GM18511 (cell line): ENCODE data around the gene RXFP1.

Experiments used
- ATAC-seq: cut with Tn5 transposase; IDR thresholded peaks from one replicate; pipeline ENCODE4 v1.9.1; 2021; ENCODE audit warnings: mild to moderate bottlenecking, moderate library complexity; ENCODE audit not compliant: unreplicated experiment

Gene RXFP1

DNA sequence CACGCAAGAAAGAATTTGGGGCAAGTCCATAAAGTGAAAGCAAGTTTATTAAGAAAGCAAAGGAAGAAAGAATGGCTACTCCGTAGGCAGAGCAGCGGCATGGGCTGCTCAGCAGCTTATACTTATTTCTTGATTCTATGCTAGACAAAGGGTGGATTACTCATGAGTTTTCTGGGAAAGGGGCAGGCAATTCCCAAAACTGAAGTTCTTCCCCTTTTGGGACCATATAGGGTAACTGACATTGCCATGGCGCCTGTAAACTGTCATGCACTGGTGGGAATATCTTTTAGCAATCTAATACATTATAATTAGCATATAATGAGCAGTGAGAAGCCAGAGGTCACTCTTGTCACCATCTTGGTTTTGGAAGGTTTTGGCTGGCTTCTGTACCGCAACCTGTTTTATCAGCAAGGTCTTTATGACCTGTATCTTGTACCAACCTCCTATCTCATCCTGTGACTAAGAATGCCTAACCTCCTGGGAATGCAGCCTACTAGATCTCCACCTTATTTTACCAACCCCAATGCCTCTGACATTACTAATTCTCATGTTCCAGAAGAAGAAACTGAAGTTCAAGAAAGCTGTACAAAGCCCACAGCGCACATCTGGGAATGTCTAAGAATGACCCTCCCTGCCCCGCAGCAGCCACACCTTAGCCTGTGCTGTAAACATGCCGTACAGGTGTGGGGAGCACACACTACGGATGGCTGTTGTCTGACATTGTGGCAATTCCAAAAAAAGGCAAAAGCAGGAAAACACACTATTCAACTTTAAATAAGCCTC, 18.6 kb downstream of the RXFP1 start:
- no peak for ATAC-seq

DNA sequence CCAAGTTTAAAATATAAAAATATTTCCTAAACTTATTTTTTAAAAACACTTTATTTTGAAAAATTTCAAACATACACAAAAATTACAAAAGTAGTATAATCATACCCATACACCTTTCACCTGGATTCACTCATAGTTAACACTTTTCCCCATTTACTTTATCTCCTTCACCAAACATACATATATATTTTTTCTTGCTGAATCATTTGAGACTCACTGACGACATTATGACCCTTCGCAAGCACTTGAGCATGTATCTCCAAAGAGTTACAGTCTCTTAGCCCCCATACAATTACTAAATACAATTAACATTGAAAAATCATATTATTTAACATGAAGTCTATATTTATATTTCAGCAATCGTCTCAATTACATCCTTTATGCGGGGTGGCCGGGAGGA, 19.8 kb downstream of the RXFP1 start:
- no peak for ATAC-seq

- ATAC-seq, result no peak
Measured at GRCh38 chr4:158543191-158543590, 21.5 kb downstream of the RXFP1 start.

DNA sequence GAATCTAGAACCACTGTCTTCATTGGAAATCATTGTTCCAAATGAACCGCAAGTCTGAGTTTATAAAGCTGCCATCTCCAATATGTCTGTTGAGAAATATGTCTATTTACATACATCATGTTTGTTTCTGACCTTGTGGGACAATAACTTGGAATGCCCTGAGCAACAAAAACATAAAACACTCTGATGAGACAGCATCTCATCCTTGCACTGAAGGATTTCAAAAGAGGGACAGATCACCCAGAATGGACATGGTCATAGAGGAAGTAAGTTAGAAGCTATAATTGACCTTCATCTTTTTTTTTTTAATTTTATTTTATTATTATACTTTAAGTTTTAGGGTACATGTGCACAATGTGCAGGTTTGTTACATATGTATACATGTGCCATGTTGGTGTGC, 22.5 kb downstream of the RXFP1 start:
- ATAC-seq, result no peak

- ATAC-seq, result no peak
Measured at GRCh38 chr4:158553364-158553763, 31.7 kb downstream of the RXFP1 start.

DNA sequence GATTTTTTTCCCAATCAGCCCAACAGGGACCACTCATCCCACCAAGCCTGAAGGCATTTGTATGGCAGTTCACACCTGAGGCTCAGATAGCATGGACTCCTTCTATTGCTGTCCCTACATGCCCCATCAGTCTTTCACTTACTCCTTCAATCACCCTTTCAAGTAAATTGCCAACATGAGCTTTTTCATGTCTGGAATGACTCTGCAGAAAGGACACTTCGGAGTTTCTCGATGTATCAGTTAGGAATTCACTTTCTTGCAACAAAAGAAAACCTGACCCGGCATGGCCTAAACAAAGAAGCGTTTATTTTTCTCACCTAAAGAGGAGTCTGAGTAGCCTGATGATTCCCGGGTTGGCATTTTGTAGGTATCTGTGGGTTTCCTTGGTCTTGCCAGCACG, 38.6 kb downstream of the RXFP1 start:
- ATAC-seq, result no peak

DNA sequence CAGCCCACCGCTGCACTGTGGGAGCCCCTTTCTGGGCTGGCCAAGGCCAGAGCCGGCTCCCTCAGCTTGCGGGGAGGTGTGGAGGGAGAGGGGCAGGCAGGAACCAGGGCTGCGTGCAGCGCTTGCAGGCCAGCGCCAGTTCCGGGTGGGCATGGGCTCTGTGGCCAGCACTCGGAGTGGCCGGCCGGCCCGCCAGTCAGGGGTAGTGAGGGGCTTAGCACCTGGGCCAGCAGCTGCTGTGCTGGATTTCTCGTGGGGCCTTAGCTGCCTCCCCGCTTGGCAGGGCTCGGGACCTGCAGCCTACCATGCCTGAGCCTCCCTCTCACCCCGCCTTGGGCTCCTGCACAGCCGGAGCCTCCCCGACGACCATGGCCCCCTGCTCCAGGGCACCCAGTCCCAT, 45.2 kb downstream of the RXFP1 start:
- ATAC-seq, result no peak

DNA sequence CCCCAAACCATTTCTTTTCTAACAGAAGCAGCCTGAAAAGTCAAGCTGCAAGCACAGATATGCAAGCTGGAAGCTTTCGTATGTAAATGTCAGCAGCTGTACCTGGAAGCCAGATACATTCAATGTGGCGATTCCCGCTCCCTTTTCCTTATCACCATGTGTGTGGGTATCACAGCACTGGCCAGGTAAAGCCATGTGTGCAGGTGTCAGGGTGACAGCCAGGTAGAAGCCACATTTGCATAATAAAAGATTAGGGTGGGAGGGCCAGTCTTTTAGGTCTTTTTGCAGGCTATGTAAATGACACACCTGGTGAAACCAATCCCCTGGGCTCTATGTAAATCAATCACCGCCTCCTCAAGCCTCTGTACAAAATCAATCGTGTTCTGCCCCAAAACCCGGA, 50.1 kb downstream of the RXFP1 start:
- no peak for ATAC-seq

DNA sequence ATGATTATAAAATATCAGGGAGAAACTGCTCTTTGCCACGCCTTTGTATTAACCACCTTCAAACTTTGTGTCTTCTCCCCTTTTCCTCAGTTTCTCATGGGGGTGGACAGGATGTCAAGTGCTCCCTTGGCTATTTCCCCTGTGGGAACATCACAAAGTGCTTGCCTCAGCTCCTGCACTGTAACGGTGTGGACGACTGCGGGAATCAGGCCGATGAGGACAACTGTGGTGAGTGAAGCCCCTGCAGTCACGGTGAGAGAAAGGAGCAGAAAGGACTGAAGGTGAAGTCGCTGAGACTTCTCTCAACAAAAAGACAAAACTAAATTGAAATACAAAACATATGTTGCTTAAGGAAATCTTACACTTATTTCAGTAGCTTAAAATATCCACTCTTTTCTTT, 50.9 kb downstream of the RXFP1 start:
- ATAC-seq, result no peak

- ATAC-seq, result no peak
Measured at GRCh38 chr4:158578476-158578875, 56.8 kb downstream of the RXFP1 start.

GRCh38 chr4:158580064-158580463, 58.4 kb downstream of the RXFP1 start:
- no peak for ATAC-seq

DNA sequence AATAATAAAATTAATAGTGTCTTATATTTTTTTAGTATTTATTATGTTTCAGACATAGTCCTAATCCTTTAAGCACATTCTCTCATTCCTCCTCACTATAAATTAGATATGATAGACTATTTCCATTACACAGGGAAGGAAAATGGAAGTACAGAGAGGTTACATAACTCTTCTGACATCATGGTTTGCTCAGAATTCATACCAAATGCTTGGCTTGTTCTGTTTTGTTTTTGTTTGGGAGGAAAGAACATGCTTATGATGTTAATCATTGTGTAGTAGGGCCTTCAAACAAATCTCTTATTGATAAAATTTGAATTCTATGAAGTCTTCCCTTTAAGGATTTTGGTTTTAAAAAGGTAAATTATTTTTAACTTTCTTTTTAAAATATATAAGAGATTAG, 59.5 kb downstream of the RXFP1 start:
- ATAC-seq, result no peak

GRCh38 chr4:158586881-158587280, 65.2 kb downstream of the RXFP1 start:
- no peak for ATAC-seq

GRCh38 chr4:158588285-158588684, 66.6 kb downstream of the RXFP1 start:
- no peak for ATAC-seq

DNA sequence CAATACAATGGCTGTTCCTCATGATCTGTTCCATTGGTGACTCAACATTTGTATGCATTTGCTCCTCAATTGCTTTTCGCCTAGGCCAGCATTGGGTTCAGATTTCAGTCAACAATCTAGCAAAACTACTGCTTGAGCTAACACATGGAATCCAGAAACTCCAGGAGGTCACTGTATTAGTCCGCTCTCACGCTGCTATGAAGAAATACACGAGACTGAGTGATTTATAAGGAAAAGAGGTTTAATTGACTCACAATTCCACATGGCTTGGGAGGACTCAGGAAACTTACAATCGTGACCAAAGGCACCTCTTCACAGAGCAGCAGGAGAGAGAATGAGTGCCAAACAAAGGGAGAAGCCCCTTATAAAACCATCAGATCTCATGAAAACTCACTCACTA, 67.1 kb downstream of the RXFP1 start:
- no peak for ATAC-seq

- ATAC-seq, result no peak
Measured at GRCh38 chr4:158590306-158590705, 68.6 kb downstream of the RXFP1 start.

DNA sequence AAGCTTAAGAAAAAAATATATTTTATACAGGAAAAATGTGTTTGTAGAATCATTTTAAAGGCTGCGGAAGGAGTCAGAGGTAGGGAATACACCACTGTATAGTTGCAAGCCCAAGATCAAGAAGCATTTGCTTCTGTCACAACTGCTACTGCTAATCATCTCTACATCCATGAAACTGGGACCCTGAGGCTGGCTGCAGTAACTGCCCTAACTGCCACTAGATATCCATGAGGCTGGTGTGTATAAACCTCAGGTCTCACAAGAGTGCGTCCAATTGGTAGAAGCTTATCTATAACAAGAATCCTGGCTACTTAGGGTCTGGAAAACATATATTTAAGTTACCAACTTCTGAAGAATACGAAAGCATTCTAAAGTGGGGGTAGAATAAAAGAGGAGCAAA, 69.1 kb downstream of the RXFP1 start:
- no peak for ATAC-seq

- no peak for ATAC-seq
Measured at GRCh38 chr4:158597879-158598596, 76.4 kb downstream of the RXFP1 start.

DNA sequence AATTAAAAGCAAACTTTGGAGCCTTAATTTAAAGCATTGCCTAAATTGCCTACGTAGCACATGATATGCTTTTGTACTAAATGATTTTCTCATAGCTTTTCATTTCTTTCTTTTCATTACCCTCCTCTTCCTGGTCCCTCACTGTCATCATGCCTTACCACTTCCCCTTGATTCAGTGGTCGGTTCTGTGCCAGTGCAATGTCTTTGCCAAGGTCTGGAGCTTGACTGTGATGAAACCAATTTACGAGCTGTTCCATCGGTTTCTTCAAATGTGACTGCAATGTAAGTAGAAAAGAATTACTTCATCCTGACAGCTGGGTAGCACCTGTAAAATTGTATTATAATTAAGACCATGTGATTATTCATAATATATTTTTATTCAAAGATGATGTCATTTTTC, 77.5 kb downstream of the RXFP1 start:
- ATAC-seq, result no peak

DNA sequence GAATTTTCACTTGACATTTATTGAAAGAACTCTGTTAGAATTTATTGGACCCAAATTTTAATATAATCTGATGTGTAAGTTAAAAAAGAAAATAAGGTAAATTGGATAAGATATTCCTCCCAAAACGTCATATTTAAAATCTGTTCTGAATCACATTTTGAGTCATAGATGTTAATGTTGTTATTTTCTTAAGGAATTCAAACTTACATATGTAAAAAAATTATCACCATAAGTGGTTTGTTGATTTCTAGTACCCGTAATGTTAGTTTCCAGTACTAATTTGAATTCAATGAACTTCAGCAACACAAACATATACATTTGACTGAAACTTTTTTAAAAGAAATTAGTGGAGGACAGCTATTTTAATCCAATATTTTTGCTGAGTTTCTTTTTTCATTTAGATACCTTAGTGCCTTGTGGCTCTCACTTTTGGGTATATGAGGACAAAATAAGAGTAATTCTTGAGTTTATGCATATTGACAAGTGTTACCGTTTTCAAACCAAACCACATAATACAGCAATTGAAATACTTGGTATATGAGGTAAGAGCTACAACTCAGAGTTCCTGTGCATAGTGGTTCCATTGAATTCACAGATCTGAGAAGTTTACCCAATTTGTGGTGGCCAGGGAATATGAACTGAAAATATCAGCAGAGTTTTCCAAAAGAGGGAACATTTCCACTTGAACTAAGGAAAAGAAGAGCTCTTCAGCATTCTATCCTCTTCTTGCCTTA, 78.2 kb downstream of the RXFP1 start:
- no peak for ATAC-seq

DNA sequence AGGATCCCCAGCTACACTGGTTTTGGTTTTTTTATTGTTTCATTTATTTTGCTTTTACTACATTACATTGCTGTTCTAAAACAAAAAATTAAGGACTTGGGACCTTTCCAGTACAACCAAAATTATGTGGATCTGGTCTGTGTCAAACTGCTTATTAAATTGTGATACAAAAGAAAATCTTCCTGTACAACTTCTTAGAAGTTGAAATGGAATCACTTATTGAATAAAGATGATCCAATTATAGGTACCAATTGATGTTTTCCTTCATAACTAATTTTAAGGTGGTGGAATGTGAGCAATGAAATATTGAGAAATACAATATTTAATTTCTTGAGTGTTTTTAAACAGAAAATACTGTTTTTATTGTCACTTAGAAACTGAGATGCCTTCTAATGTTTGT, 82.7 kb downstream of the RXFP1 start:
- ATAC-seq, result no peak

DNA sequence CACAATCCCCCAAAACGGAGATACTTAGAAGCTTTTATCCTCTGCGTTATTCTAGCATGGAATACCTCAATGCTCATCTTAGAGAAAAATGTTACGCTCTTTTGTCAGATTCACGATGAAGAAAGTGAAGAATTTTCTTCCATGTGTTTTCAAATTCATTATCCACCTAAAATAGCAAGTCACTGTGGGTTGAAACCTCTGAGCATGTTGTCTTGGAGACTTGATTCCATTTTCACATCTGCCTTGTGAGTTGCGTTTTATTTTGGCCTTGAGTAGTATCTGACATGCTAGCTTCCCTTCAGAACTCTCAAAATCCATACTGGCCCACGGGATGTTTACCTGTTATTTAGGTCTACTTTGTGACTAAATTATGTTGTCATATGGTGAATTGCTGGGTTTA, 83.7 kb downstream of the RXFP1 start:
- no peak for ATAC-seq
